HepG2 (cell line): Measurements from ENCODE around the gene PPFIA3. TPM values are rescaled to one million over a fixed set of nuclear protein-coding genes. Genes with fewer than 3 reads are reported as not detected.
A peak's percentile ranks its signal among the peaks of the same experiment; 100 is the strongest.

Source experiments
- ARID3A ChIP-seq: IDR thresholded peaks from 2 replicates; pipeline ENCODE4 v1.6.1; 2012; ENCODE audit warnings: low read depth, low read length, improper control_type of control experiment
- CERS6 ChIP-seq: sonication (generic); formaldehyde crosslinking; IDR thresholded peaks from 2 replicates; pipeline ENCODE4 v1.5.0; 2020; ENCODE audit warnings: missing genetic modification reagents
- ELF3 ChIP-seq: IDR thresholded peaks from 2 replicates; pipeline ENCODE4 v1.6.1; 2016; ENCODE audit warnings: missing genetic modification reagents, missing compliant biosample characterization
- GATAD2A ChIP-seq: IDR thresholded peaks from 2 replicates; pipeline ENCODE4 v1.6.1; 2016
- ISL2 ChIP-seq: sonication (generic); formaldehyde crosslinking; IDR thresholded peaks from 2 replicates; pipeline ENCODE4 v1.5.0; 2020; ENCODE audit warnings: missing genetic modification reagents
- KLF11 ChIP-seq: IDR thresholded peaks from 2 replicates; pipeline ENCODE4 v1.6.1; 2016; ENCODE audit warnings: missing compliant biosample characterization
- MED13 ChIP-seq: sonication (generic); formaldehyde crosslinking; IDR thresholded peaks from 2 replicates; pipeline ENCODE4 v1.5.0; 2020; ENCODE audit warnings: missing genetic modification reagents
- NFKBIZ ChIP-seq: IDR thresholded peaks from 2 replicates; pipeline ENCODE4 v1.6.1; 2018; ENCODE audit warnings: missing genetic modification reagents, missing compliant biosample characterization
- NR0B2 ChIP-seq: sonication (generic); formaldehyde crosslinking; IDR thresholded peaks from 2 replicates; pipeline ENCODE4 v1.4.0; 2020; ENCODE audit warnings: mild to moderate bottlenecking, missing genetic modification reagents
- RBFOX2 ChIP-seq: fragments of 200-400 bp; formaldehyde crosslinking; IDR thresholded peaks from 2 replicates; pipeline ENCODE4 v1.6.1; 2017; ENCODE audit warnings: low read depth, mild to moderate bottlenecking, low read length
- RNF2 ChIP-seq: fragments of 450-650 bp; conservative IDR thresholded peaks from 2 replicates; pipeline ENCODE4 v1.6.1; 2016; ENCODE audit warnings: low read depth
- SAFB2 ChIP-seq: sonication (generic); formaldehyde crosslinking; IDR thresholded peaks from 2 replicates; pipeline ENCODE4 v1.5.1; 2020; ENCODE audit warnings: missing genetic modification reagents, low read depth, mild to moderate bottlenecking, borderline replicate concordance
- STAG1 ChIP-seq: sonication (generic); formaldehyde crosslinking; IDR thresholded peaks from 2 replicates; pipeline ENCODE4 v1.4.0; 2020; ENCODE audit warnings: missing genetic modification reagents
- SYNCRIP ChIP-seq: fragments of 200-400 bp; formaldehyde crosslinking; IDR thresholded peaks from 2 replicates; pipeline ENCODE4 v1.6.1; 2018; ENCODE audit warnings: mild to moderate bottlenecking, low read depth, low read length; ENCODE audit not compliant: insufficient read depth
- TOPORS ChIP-seq: sonication (generic); formaldehyde crosslinking; IDR thresholded peaks from 2 replicates; pipeline ENCODE4 v1.8.0; 2023; ENCODE audit warnings: mild to moderate bottlenecking, missing genetic modification reagents
- ZBTB26 ChIP-seq: IDR thresholded peaks from 2 replicates; pipeline ENCODE4 v1.6.1; 2016; ENCODE audit warnings: missing compliant biosample characterization, missing genetic modification reagents, borderline replicate concordance
- ZNF18 ChIP-seq: sonication (generic); formaldehyde crosslinking; IDR thresholded peaks from 2 replicates; pipeline ENCODE4 v1.8.0; 2022; ENCODE audit warnings: mild to moderate bottlenecking, missing genetic modification reagents; ENCODE audit not compliant: insufficient replicate concordance
- ZNF264 ChIP-seq: sonication (generic); formaldehyde crosslinking; IDR thresholded peaks from 2 replicates; pipeline ENCODE4 v1.4.0; 2020; ENCODE audit warnings: missing genetic modification reagents
- ZNF451 ChIP-seq: sonication (generic); formaldehyde crosslinking; IDR thresholded peaks from 2 replicates; pipeline ENCODE4 v1.5.0; 2020; ENCODE audit warnings: mild to moderate bottlenecking, missing genetic modification reagents
- ZNF75D ChIP-seq: sonication (generic); formaldehyde crosslinking; IDR thresholded peaks from 2 replicates; pipeline ENCODE4 v1.8.1; 2023; ENCODE audit warnings: missing genetic modification reagents, mild to moderate bottlenecking, borderline replicate concordance
- ZNF770 ChIP-seq: sonication (generic); formaldehyde crosslinking; IDR thresholded peaks from 2 replicates; pipeline ENCODE4 v1.5.0; 2020; ENCODE audit warnings: mild to moderate bottlenecking, missing genetic modification reagents
- polyA plus RNA-seq, 8 experiments: library from polyadenylated mRNA; depleted of rRNA in 3 of 8; stranded (reverse) in 7 of 8; unstranded in 1 of 8; fragments of >200 nt; fragmentation: Illumina TruSeq in 4 of 8; extraction: Trizol in 4 of 8; gene quantifications; 2 replicates each; pipeline versions ENCODE4 v1.2.1 to v1.2.3, GENCODE V29; 2011 to 2016; ENCODE audit warnings: low read depth in 4 of 8, missing spikeins in 1 of 8, mixed read lengths in 1 of 8; ENCODE audit not compliant: insufficient read depth in 1 of 8
- total RNA-seq, 5 experiments: library from RNA; depleted of rRNA; stranded (reverse); fragments of >200 nt; fragmentation: Illumina TruSeq; extraction: Trizol; gene quantifications; 2 replicates each; pipeline ENCODE4 v1.2.3, GENCODE V29; 2016; ENCODE audit warnings: low read depth in 1 of 5

Gene PPFIA3
- total and polyA plus RNA-seq, 2 of the 13 experiments (the other 11 are each of a cell fraction or from before 2014, with no cell fraction given) = 6.7 to 8.6 TPM

GRCh38 chr19:49127674-49128544 is 8.6 kb downstream of the PPFIA3 start (continued):
- TF ChIP-seq ZBTB26 = peak; percentile 95
- TF ChIP-seq KLF11 (CRISPR knock-in tag) = peak; percentile 97
- TF ChIP-seq ZNF264 = peak; percentile 95
- no peak for TF ChIP-seq ARID3A
- TF ChIP-seq SAFB2 (CRISPR knock-in tag) = peak; percentile 98
- TF ChIP-seq STAG1 (CRISPR knock-in tag) = peak; percentile 48
- peak; percentile 93 for TF ChIP-seq ELF3
- TF ChIP-seq GATAD2A = 0 out of 2 replicates have a peak, but pooled peaks have one; percentile 36
- peak; percentile 86 for TF ChIP-seq RBFOX2
- peak; percentile 81 for TF ChIP-seq ZNF770 (CRISPR knock-in tag)
- TF ChIP-seq ZNF75D (CRISPR knock-in tag) = peak; percentile 98
- TF ChIP-seq RNF2 = peak; percentile 99
- TF ChIP-seq ISL2 = peak; percentile 68
- peak; percentile 98 for TF ChIP-seq CERS6 (CRISPR knock-in tag)
- TF ChIP-seq ZNF18 (CRISPR knock-in tag) = peak; percentile 93
- TF ChIP-seq ZNF451 = peak; percentile 100
- TF ChIP-seq SYNCRIP = no peak
- peak; percentile 87 for TF ChIP-seq NFKBIZ
- TF ChIP-seq TOPORS (CRISPR knock-in tag) = peak; percentile 100
- peak; percentile 93 for TF ChIP-seq MED13
- TF ChIP-seq NR0B2 (CRISPR knock-in tag) = peak; percentile 98
